NCI-H2227 (cell line): Measurements from ENCODE around the gene DIAPH1.
A peak's percentile ranks its signal among the peaks of the same experiment; 100 is the strongest.
"Not testable (repeated sequence)": the region's sequence is repeated elsewhere in the genome, so short reads cannot be mapped to it uniquely, and the experiment has no call there.

Experiments used
- DNase-seq: peaks from one replicate; lab custom pipeline; 2025; ENCODE audit not compliant: unreplicated experiment; lab: John Stamatoyannopoulos, UW

The DIAPH1 gene

DNA sequence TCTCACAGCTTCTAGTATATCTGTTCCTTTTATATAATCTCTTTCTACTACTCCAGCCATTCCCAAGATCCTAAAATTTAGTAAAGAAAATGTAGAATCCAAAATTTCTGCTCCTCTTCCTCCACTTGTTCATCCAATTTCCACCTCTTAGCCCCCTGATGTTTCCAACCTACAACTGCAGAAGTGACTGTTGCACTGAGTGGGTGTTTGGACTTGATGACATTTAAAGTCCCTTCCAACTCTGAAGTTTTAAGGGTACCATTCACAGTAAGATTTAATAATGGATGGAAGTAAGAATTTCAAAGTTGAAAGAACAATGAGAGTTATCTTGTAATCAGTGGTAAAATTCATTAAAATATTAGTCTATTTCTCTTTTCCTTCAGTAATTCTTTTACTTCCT is 5.5 kb downstream of the DIAPH1 start:
- no peak for DNase-seq

DNA sequence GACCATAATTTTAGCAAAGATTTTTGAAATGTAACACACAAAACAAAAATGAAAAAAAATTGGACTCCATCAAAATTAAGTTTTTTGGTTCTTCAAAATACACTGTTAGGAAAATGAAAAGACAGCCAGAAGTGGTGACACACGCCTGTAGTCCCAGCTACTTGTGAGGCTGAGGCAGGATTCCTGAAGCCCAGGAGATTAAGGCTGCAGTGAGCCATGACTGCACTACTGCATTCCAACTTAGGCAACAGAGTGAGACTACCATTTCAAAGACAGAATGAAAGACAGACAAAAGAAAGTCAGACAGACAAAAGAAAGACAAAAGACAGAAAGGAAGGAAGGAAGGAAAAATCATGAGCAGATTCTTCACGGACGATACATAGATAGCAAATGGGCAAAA is 7.5 kb downstream of the DIAPH1 start:
- no peak for DNase-seq

DNA sequence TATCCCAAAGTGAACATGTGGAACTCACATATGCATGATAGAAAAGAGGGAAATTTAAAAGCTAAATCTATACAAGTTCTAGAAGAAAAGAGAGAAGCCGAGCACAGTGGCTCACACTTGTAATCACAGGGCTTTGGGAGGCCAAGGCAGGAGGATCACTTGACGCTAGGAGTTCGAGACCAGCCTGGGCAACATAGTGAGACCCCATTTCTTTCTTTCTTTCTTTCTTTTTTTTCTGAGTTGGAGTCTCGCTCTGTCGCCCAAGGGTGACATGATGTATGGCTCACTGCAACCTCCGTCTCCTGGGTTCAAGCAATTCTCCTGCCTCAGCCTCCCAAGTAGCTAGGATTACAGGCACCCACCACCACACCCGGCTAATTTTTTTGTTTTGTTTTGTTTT is 8.9 kb downstream of the DIAPH1 start:
- DNase-seq, result not testable (repeated sequence)

DNA sequence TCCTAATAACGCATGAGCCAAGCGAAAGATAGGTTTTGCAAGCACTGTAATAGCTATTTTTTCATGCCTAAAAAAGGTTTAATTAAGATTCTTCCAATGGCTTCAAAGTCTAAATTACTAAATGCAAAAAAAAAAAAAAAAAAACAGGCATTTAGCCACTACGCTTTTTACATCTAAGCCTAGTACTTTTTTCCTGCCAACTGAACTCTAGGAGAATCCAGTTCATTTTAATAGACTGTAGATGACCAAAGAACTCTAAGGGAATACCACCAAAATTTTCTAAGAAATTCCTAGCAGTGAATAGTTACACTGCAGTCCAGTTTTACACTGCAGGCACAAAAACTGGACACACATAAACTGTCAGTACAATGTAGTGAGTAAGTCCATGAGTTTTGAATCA is 9.8 kb downstream of the DIAPH1 start:
- DNase-seq, result no peak

DNA sequence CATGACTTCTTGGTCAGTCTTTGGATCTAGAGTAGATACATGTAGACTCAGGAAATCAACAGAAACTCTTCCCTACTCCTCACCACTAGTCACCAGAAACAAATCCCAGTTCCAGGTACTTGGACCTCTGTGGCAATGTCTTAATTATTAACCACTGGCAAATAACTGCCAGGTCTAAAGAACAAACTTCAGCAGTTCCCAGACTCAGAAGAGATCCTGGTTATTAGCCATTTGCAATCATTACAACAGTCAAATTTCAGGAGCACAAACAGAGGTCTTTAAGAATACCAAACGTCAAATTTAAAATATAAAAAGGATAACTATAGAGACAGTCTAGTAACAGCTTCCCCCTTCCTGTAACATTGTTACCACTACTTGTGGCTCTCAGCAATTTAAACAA is 10.2 kb downstream of the DIAPH1 start:
- DNase-seq, result no peak

DNA sequence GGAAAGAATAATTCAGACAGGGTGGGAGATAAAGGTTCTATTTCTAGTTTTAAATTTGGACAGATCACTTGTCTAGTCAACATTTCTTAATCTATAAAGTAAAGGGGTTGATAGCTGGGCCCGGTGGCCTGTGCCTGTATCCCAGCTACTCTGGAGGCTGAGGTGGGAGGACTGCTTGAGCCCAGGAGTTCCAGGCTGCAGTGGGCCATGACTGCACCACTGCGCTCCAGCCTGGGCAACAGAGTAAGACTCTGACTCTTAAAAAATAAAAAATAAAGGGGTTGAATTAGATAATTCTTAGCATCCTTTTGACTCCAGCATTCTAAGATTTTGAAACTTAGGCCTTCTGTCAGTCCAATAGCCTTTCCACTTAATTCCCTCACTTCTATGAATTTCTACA is 10.8 kb downstream of the DIAPH1 start:
- DNase-seq, result no peak

DNA sequence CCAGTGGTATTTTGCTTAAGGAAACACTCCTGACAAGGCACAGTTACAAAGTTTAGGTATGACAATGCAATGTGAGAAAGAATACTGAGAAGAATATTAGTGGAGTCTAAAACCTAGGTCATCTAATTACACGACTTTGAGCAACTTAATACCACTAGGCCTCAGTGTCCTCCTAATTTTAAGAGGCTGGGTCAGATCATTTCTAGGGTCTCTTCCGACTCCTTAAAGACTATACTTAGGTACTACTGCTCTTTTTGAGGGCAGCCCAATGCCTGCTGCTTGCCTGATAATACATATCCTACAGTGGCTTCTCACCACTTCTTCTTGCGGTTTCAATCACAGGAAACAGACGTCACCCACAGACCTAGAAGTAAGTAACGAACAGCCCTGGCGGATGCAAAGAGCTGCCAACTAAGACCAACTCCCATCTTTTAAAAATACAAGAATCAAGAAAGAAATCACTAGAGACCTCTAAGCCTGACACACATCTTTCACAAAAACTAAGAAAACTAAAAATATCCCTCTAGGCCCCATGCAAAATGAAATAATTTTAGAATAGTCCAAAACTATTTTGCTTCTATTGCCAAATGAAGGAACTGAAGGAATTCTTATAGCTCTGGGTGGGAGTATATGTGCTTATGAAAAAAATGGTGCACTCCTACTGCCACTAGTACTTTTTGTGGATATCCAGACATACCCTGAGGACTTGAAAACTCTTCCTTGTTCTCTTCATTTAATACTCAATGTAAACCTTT is 13.1 kb downstream of the DIAPH1 start:
- DNase-seq, result no peak

DNA sequence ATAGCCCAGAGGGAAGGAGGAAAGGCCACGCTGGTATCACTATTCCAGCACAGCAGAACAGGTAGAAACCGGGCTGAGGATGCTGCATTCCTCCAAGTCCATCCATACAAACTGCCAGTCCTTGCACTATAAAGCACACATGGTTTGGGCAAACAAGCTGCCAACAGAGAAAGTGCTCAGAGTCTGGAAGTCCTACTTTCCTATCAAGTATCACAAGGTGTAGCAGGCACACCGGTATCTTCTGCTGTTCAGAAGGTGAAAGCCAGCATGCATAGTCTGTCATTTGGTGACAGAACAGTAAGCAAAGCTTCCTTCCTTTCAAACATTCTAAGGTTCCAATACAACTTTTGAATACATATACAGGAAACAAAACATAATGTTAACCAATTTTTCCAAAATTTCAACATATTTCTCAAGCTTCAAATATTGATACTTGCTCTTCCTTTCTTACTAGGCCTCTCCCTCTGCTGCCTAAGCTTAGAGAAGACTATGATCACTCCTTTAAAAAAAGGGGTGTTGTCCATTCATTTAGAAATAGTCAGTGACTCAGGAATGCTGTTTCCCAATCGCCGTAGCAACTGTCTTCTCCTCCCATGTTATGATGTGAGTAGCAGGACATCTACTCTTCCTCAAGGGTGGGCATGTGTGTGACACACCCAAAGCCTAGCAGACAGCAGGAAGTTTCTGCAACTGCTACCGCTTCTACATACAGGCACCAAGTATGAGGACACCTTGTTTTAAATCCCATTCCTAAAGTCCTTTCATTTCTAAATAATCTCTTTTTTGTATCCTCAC is 14.7 kb downstream of the DIAPH1 start:
- no peak for DNase-seq

DNA sequence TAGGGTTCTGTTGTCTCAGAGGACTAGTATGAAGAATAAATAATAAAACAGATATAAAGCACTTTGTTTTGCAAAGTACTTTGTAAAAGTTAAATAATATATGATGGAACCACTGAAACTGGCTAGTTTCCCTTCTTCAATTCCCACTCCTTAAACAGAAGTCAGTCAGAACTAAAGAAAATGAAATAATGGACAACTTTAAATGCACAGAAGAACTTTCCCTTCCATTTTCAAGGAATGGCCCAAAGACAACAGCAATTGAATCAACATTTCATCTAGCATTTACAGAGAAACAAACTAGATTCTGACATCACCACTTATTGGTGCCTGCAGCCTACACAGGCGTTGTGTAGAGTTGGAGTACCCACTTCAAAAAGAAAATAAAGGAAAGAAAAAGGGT is 16.2 kb downstream of the DIAPH1 start:
- no peak for DNase-seq

DNA sequence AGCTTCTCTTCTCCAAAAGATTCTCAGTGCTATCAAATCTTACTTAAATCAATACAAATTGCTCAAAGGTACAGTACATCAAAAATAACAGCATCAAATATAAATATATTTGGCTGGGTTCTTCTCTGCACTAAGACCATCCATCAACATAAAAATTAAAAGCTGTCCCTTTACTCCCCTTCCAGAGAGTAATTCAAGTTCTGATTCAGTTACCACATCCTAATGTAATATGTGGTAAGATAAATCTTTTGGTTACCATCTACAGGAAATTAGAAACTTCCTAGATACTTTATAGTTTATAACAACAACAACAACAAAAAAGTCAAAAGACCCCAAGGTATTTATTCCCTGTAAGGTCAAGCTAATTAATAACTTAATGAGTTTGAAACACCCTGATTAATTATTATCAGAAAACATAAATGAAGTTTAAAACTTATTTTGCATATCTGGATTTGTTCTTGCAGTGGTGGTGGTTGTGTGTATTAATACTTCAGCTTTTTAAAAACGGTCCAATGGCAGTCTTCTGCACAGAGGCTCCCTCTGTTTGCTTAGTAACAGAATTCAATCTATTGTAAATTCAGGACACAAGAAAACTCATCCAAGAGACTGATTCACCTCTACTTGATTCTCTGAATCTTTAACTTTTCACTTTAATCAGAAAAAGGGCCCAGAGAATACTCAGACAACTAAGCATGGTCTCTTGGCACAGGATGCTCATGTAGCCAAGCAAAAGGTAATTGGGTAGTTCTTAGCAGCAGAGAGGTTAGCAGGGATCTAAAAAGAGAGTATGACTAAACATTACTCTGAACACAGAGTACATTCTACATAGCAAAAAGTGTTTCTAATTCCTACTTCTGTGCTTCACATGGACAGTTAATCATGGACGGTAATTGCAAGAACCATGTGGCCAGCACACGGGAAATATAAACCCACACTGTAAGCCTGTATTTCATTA is 20.1 kb downstream of the DIAPH1 start:
- no peak for DNase-seq

DNA sequence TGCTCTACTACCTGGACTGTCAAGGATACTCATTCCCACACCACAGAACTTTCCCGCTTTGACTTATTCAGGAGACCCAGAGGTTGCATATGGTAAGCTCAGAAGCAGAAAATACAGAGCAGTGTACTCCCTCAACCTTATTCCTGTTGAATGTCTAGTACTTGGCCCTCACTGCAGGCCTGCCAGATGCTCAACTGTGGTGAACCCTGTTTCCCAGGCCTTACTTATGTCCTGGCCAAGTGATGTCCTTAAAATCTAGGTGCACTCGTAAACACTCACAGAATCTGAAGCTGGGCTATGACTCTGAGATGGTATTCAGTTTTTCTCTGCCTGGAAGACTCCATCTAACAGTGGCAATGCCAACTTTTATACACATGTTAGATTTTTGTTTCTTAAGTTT is 21.0 kb downstream of the DIAPH1 start:
- DNase-seq, result no peak

DNA sequence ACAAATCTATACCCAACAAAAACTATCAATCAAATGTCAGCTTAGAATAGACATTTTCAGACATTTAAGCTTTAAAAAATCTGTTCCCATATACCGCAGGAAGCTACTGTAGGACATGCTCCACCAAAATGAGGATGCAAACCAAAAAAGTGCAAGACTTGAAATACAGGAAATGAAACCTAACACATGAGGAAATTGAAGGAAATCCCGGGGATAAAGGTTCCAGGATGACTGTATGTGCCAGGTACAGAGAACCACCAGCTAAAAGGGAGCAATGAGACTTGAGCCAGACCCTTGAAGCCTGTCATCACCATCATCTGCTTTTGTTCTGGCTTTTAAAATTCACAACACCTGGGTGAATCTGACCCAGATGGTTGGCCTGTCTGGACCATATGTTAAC is 21.4 kb downstream of the DIAPH1 start:
- no peak for DNase-seq

DNA sequence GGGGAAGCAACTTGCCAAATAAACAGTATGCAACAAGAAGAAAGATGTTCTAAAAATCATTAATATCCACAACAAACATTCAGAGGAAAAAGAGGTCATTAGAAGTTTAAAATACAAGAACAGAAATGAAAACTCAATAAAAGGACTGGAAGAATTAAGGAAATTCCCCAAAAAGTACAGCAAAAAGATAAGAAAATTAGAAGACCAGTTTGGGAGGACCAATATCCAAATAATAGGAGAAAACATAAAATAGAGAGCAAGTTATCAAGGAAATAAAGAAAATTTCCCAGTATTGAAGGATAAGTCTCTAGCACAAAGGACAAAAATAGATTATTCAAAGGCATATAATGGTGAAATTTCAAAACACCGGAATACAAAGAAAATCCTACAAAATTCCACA is 21.9 kb downstream of the DIAPH1 start:
- no peak for DNase-seq

DNA sequence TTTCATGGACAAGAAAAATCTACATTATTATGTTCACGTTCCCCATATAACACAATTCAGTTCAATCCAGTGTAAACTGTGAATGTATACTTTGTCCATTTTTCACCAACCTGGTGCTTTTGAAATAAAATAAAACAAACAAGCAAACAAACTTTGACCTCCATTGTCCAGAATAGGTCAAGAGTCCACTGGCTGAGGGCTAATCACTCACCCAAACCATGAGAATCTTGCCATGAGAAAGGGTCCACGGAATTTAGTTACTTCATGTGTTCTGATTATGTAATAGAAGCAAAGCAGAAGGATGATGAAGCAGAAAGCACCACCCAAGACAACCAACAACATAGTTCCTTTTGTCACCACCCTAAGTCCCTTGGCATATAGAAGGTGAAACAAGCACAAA is 28.7 kb downstream of the DIAPH1 start:
- no peak for DNase-seq

DNA sequence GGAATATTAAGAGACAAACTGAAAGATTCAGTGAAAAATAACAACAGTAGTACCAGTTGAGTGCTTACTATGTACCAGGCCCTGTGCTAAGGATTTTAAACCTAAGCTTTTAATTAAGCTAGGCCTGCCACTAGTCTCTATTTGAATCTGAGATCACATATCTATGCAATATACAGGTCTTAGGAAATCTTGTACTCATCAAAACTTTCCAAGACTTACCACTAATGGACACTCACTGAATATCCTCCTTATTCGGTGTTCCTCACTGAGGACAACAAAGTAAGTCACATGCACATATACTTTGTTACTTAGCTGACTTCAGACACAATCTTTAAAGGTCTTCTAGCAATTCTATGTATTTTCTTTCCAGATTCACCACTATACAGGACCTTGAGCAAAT is 32.6 kb downstream of the DIAPH1 start:
- DNase-seq, result no peak

DNA sequence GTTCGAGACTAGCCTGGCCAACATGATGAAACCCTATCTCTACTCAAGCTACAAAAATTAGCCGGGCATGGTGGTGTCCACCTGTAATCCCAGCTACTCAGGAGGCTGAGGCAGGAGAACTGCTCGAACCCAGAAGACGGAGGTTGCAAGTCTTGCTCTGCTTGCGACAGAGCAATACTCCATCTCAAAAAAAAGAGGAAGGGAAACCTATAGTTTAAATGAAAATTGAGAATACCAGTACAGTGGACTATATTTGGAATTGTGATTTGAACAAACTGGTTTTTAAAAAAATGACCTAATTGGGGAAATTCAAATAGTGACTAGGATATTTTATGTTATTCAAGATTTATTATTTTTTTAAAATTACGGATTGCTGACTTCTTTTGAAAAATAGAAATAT is 33.2 kb downstream of the DIAPH1 start:
- DNase-seq, result no peak

DNA sequence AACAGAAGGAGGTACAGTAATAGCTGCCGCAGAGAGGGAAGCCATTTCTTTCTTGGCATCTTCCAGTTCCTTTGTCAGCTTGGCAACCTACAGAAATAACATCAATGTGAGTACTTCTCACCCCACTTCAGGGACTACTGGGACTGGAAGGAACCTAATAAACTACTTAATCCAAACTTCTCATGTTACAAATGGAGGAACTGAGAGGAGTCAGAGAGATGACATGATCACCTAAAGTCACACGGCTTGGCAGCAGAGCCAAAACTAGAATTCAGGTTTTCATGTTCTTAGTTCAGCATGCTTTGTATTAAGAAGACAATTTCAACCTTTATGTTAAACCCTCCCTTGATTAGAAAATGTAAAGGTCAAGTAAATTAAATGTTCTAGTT is 44.7 kb downstream of the DIAPH1 start:
- DNase-seq, result no peak

DNA sequence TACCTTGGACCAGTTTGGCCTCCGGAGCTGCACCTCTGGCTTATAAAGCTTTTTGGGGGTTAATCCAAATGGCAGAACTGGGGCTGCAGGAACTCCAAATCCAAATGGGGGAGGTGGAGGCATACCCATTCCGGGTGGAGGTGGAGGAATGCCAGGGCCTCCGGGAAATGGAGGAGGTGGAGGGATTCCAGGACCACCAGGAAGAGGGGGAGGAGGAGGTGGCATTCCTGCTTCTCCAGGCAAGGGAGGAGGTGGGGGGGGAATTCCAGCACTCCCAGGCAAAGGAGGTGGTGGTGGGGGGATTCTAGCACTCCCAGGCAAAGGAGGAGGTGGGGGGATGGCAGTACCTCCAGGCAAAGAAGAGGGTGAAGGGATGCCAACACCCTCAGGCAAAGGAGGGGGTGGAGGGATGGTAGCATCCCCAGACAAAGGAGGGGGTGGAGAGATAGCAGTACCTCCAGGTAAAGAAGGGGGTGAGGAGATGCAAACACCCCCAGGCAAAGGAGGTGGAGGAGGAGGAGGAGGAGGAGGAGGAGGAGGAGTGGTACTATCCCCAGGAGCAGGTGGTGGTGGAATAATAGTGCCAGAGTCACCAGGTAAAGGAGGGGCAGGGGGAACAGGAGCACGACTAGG is 45.2 kb downstream of the DIAPH1 start:
- DNase-seq, result no peak

DNA sequence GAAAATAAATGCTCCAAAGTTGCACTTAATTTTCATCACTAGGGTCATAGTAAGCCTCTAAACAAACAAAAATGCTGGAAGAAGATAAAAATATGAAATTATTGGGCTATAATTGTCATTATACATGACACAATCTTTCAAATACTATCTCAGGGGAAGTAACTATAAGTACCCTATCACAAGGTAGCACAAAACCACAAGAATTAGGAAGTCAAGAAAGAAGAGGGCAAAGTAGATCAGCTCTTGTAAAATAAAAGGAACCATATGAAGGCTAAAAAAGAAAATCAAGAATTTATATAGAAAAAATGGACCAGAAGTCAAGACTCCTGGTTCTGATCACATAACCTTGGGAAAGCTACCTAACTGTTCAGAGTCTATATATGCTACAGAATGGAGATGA is 48.1 kb downstream of the DIAPH1 start:
- no peak for DNase-seq

DNA sequence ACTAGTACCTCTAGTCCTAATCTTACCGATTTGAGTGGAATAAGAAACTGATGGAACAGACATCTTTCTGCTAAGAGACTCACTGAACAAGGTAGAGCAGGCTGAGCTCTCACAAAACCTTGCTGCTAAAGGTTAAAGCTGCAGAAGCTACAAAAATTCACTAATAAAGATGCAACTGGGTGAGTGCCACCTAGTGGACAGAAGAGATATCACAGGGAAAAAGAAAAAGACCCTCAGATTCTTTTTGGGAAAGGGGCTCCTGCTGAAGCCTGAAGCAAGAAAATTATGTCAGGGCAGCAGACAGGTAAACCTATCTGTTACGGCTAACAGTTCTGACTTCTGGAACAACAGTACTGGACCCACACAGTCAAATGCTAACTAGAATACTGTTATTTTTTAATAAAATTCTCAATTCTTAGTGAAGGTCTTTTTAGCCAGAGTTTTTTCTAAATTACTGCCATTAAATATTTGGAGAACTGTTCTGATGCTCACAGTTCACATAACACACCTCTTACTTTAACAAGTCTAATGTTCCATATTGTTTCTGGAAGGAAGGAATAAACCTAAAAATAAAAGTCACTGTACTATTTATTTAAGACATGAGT is 51.2 kb downstream of the DIAPH1 start:
- DNase-seq, result peak; percentile 11
